Measurements from ENCODE around the gene MACROD1. TPM values are rescaled to one million over a fixed set of nuclear protein-coding genes. Genes with fewer than 3 reads are reported as not detected.

Gene MACROD1
- total RNA-seq, 1 donor from 2014 or later = 39.4 TPM

GRCh38 chr11:64027651-64028397 lies 138.1 kb downstream of the MACROD1 start:
- Mint-ChIP-seq H3K4me3 (no peak overlapping the region), H3K36me3 (no peaks in the 10 kb centered on the region), H3K27me3 (ENCODE audit: low read depth) (peaks cover 4% of the 10 kb centered on the region), H3K4me1 (peaks cover 41% of the 10 kb centered on the region), H3K9me3 (no peaks in the 10 kb centered on the region), H3K27ac (no peak overlapping the region)
- no peak for DNase-seq (ENCODE audit: low spot score in 2 of 2, unreplicated experiment in 2 of 2)
- no peak for TF ChIP-seq CTCF (IDR thresholded peaks at IDR 0.05; ENCODE audit: unreplicated experiment)

- Mint-ChIP-seq H3K27ac (peak overlapping the region; percentile 18), H3K27me3 (ENCODE audit: low read depth) (no peaks in the 10 kb centered on the region), H3K4me1 (peaks cover 50% of the 10 kb centered on the region), H3K4me3 (no peak overlapping the region), H3K9me3 (no peaks in the 10 kb centered on the region), H3K36me3 (no peaks in the 10 kb centered on the region)
- no peak for DNase-seq (ENCODE audit: low spot score in 2 of 2, unreplicated experiment in 2 of 2)
- no peak for TF ChIP-seq CTCF (IDR thresholded peaks at IDR 0.05; ENCODE audit: unreplicated experiment)
Measured at GRCh38 chr11:64026575-64027205, 139.2 kb downstream of the MACROD1 start.

- DNase-seq (ENCODE audit: low spot score in 2 of 2, unreplicated experiment in 2 of 2) = no peak
- no peaks in the 10 kb centered on the region for H3K36me3 Mint-ChIP-seq
- H3K4me3 Mint-ChIP-seq = no peak overlapping the region
- peaks cover 54% of the 10 kb centered on the region for H3K4me1 Mint-ChIP-seq
- H3K27me3 Mint-ChIP-seq (ENCODE audit: low read depth) = no peaks in the 10 kb centered on the region
- no peak for TF ChIP-seq CTCF (IDR thresholded peaks at IDR 0.05; ENCODE audit: unreplicated experiment)
- no peaks in the 10 kb centered on the region for H3K9me3 Mint-ChIP-seq
- H3K27ac Mint-ChIP-seq = peak overlapping the region; percentile 23
Measured at GRCh38 chr11:64025205-64025604, 140.7 kb downstream of the MACROD1 start.

GRCh38 chr11:64023712-64024710 lies 141.9 kb downstream of the MACROD1 start:
- Mint-ChIP-seq H3K4me3 (no peak overlapping the region), H3K36me3 (no peaks in the 10 kb centered on the region), H3K4me1 (peaks cover 44% of the 10 kb centered on the region), H3K27me3 (ENCODE audit: low read depth) (peaks cover 2% of the 10 kb centered on the region), H3K9me3 (no peaks in the 10 kb centered on the region), H3K27ac (peak overlapping the region; percentile 61)
- no peak for DNase-seq (ENCODE audit: low spot score in 2 of 2, unreplicated experiment in 2 of 2)
- TF ChIP-seq CTCF (IDR thresholded peaks at IDR 0.05; ENCODE audit: unreplicated experiment) = no peak

- H3K4me3 Mint-ChIP-seq = no peak overlapping the region
- H3K27ac Mint-ChIP-seq = no peak overlapping the region
- peaks cover 2% of the 10 kb centered on the region for H3K27me3 Mint-ChIP-seq (ENCODE audit: low read depth)
- no peaks in the 10 kb centered on the region for H3K9me3 Mint-ChIP-seq
- H3K4me1 Mint-ChIP-seq = peaks cover 36% of the 10 kb centered on the region
- TF ChIP-seq CTCF (IDR thresholded peaks at IDR 0.05; ENCODE audit: unreplicated experiment) = no peak
- H3K36me3 Mint-ChIP-seq = no peaks in the 10 kb centered on the region
- no peak for DNase-seq (ENCODE audit: low spot score in 2 of 2, unreplicated experiment in 2 of 2)
Measured at GRCh38 chr11:64022125-64022784, 143.7 kb downstream of the MACROD1 start.

Data from mesothelial cell of epicardium (in vitro differentiated cells).